IgD-negative memory B cell (primary cell): ENCODE measurements around the gene ADAMTS19. TPM values are rescaled to one million over a fixed set of nuclear protein-coding genes. Genes with fewer than 3 reads are reported as not detected.
"Not testable (repeated sequence)": the region's sequence is repeated elsewhere in the genome, so short reads cannot be mapped to it uniquely, and the experiment has no call there.

Source experiments
- H3K27ac Mint-ChIP-seq, 3 donors: one replicate each; pipeline ENCODE4 v1.8.0; 2020 to 2022; ENCODE audit warnings: mild to moderate bottlenecking in 3 of 3, mixed read lengths in 3 of 3, moderate library complexity in 1 of 3
- H3K27me3 Mint-ChIP-seq: one replicate; pipeline ENCODE4 v1.8.0; 2021; ENCODE audit warnings: mixed read lengths
- H3K36me3 Mint-ChIP-seq: one replicate; pipeline ENCODE4 v1.8.0; 2020; ENCODE audit warnings: mild to moderate bottlenecking, mixed read lengths
- H3K4me1 Mint-ChIP-seq, 3 donors: one replicate each; pipeline ENCODE4 v1.8.0; 2020 to 2022; ENCODE audit warnings: mixed read lengths in 3 of 3, mild to moderate bottlenecking in 1 of 3
- H3K4me3 Mint-ChIP-seq, 4 donors: one replicate each; pipeline ENCODE4 v1.8.0; 2020 to 2022; ENCODE audit warnings: mild to moderate bottlenecking in 4 of 4, mixed read lengths in 4 of 4, moderate library complexity in 3 of 4
- H3K9me3 Mint-ChIP-seq, 3 donors: one replicate each; pipeline ENCODE4 v1.8.0; 2020 to 2021; ENCODE audit warnings: mixed read lengths in 3 of 3, mild to moderate bottlenecking in 1 of 3
- polyA plus RNA-seq: library from polyadenylated mRNA; unstranded; fragments of 300-500 nt; fragmentation: Illumina TruSeq; gene quantifications from one replicate; pipeline ENCODE4 v1.2.3, GENCODE V29; 2021

Gene ADAMTS19
- polyA plus RNA-seq, 1 donor from 2014 or later = not detected

GRCh38 chr5:129500101-129500500 is 40.0 kb downstream of the ADAMTS19 start:
- Mint-ChIP-seq H3K9me3 (peaks cover 0 to 2% (median 0%) of the 10 kb centered on the region in 3 donors), H3K4me1 (no peaks in the 10 kb centered on the region), H3K27me3 (no peaks in the 10 kb centered on the region), H3K27ac (no peak overlapping the region), H3K4me3 (no peak overlapping the region), H3K36me3 (no peaks in the 10 kb centered on the region)

GRCh38 chr5:129506086-129506485 is 46.0 kb downstream of the ADAMTS19 start:
- Mint-ChIP-seq H3K4me3 (no peak overlapping the region), H3K4me1 (no peaks in the 10 kb centered on the region), H3K27me3 (no peaks in the 10 kb centered on the region), H3K36me3 (no peaks in the 10 kb centered on the region), H3K9me3 (no peaks in the 10 kb centered on the region), H3K27ac (no peak overlapping the region)

- H3K9me3 Mint-ChIP-seq = no peaks in the 10 kb centered on the region
- no peak overlapping the region for H3K4me3 Mint-ChIP-seq
- H3K27ac Mint-ChIP-seq = no peak overlapping the region
- H3K36me3 Mint-ChIP-seq = no peaks in the 10 kb centered on the region
- no peaks in the 10 kb centered on the region for H3K27me3 Mint-ChIP-seq
- H3K4me1 Mint-ChIP-seq = no peaks in the 10 kb centered on the region
Measured at GRCh38 chr5:129506950-129507349, 46.9 kb downstream of the ADAMTS19 start.

GRCh38 chr5:129507527-129507926 is 47.4 kb downstream of the ADAMTS19 start:
- no peaks in the 10 kb centered on the region for H3K36me3 Mint-ChIP-seq
- no peaks in the 10 kb centered on the region for H3K27me3 Mint-ChIP-seq
- H3K4me1 Mint-ChIP-seq = no peaks in the 10 kb centered on the region
- H3K9me3 Mint-ChIP-seq = no peaks in the 10 kb centered on the region
- H3K27ac Mint-ChIP-seq = no peak overlapping the region
- no peak overlapping the region for H3K4me3 Mint-ChIP-seq

GRCh38 chr5:129508606-129509005 is 48.5 kb downstream of the ADAMTS19 start:
- no peaks in the 10 kb centered on the region for H3K4me1 Mint-ChIP-seq
- no peaks in the 10 kb centered on the region for H3K9me3 Mint-ChIP-seq
- no peak overlapping the region for H3K27ac Mint-ChIP-seq
- no peaks in the 10 kb centered on the region for H3K36me3 Mint-ChIP-seq
- no peaks in the 10 kb centered on the region for H3K27me3 Mint-ChIP-seq
- H3K4me3 Mint-ChIP-seq = no peak overlapping the region

- Mint-ChIP-seq H3K36me3 (no peaks in the 10 kb centered on the region), H3K27me3 (no peaks in the 10 kb centered on the region), H3K9me3 (no peaks in the 10 kb centered on the region), H3K27ac (no peak overlapping the region), H3K4me3 (no peak overlapping the region), H3K4me1 (no peaks in the 10 kb centered on the region)
Measured at GRCh38 chr5:129509363-129509975, 49.4 kb downstream of the ADAMTS19 start.

- Mint-ChIP-seq H3K9me3 (no peaks in the 10 kb centered on the region), H3K4me1 (no peaks in the 10 kb centered on the region), H3K27me3 (no peaks in the 10 kb centered on the region), H3K27ac (no peak overlapping the region), H3K4me3 (no peak overlapping the region), H3K36me3 (no peaks in the 10 kb centered on the region)
Measured at GRCh38 chr5:129511291-129511690, 51.2 kb downstream of the ADAMTS19 start.

GRCh38 chr5:129541051-129541450 is 81.0 kb downstream of the ADAMTS19 start:
- no peaks in the 10 kb centered on the region for H3K4me1 Mint-ChIP-seq
- no peaks in the 10 kb centered on the region for H3K36me3 Mint-ChIP-seq
- no peak overlapping the region for H3K27ac Mint-ChIP-seq
- H3K9me3 Mint-ChIP-seq = peaks cover 0 to under 1% (median 0%) of the 10 kb centered on the region in 3 donors
- no peaks in the 10 kb centered on the region for H3K27me3 Mint-ChIP-seq
- H3K4me3 Mint-ChIP-seq = no peak overlapping the region

- Mint-ChIP-seq H3K27ac (no peak overlapping the region), H3K4me1 (no peaks in the 10 kb centered on the region), H3K27me3 (no peaks in the 10 kb centered on the region), H3K4me3 (no peak overlapping the region), H3K36me3 (no peaks in the 10 kb centered on the region), H3K9me3 (peaks cover 0 to 4% (median 0%) of the 10 kb centered on the region in 3 donors)
Measured at GRCh38 chr5:129541648-129542251, 81.7 kb downstream of the ADAMTS19 start.

- Mint-ChIP-seq H3K27me3 (no peaks in the 10 kb centered on the region), H3K27ac (no peak overlapping the region)
Measured at GRCh38 chr5:129547137-129547536, 87.0 kb downstream of the ADAMTS19 start.

GRCh38 chr5:129554134-129554904 is 94.2 kb downstream of the ADAMTS19 start:
- Mint-ChIP-seq H3K4me1 (no peaks in the 10 kb centered on the region), H3K27me3 (no peaks in the 10 kb centered on the region), H3K36me3 (no peaks in the 10 kb centered on the region), H3K4me3 (no peak overlapping the region), H3K9me3 (no peaks in the 10 kb centered on the region), H3K27ac (no peak overlapping the region)

More at GRCh38 chr5:129547137-129547536, 87.0 kb downstream of the ADAMTS19 start:
- Mint-ChIP-seq H3K4me1 (no peaks in the 10 kb centered on the region), H3K36me3 (no peaks in the 10 kb centered on the region), H3K9me3 (peaks cover 3 to 8% (median 6%) of the 10 kb centered on the region in 3 donors), H3K4me3 (no peak overlapping the region)

GRCh38 chr5:129563585-129563984 is 103.5 kb downstream of the ADAMTS19 start:
- H3K36me3 Mint-ChIP-seq = no peaks in the 10 kb centered on the region
- H3K9me3 Mint-ChIP-seq = no peaks in the 10 kb centered on the region
- H3K4me1 Mint-ChIP-seq = no peaks in the 10 kb centered on the region
- no peak overlapping the region for H3K27ac Mint-ChIP-seq
- H3K4me3 Mint-ChIP-seq = no peak overlapping the region
- H3K27me3 Mint-ChIP-seq = no peaks in the 10 kb centered on the region

GRCh38 chr5:129569295-129569694 is 109.2 kb downstream of the ADAMTS19 start:
- no peaks in the 10 kb centered on the region for H3K27me3 Mint-ChIP-seq
- no peaks in the 10 kb centered on the region for H3K4me1 Mint-ChIP-seq
- H3K9me3 Mint-ChIP-seq = no peaks in the 10 kb centered on the region
- H3K4me3 Mint-ChIP-seq = no peak overlapping the region
- H3K36me3 Mint-ChIP-seq = no peaks in the 10 kb centered on the region
- H3K27ac Mint-ChIP-seq = no peak overlapping the region

GRCh38 chr5:129572060-129572459 is 112.0 kb downstream of the ADAMTS19 start:
- Mint-ChIP-seq H3K27ac (no peak overlapping the region), H3K4me1 (no peaks in the 10 kb centered on the region), H3K36me3 (no peaks in the 10 kb centered on the region), H3K27me3 (no peaks in the 10 kb centered on the region), H3K9me3 (no peaks in the 10 kb centered on the region), H3K4me3 (no peak overlapping the region)

- H3K4me1 Mint-ChIP-seq, H3K4me3 Mint-ChIP-seq, H3K27me3 Mint-ChIP-seq, H3K9me3 Mint-ChIP-seq, H3K27ac Mint-ChIP-seq, H3K36me3 Mint-ChIP-seq: not testable (repeated sequence)
Measured at GRCh38 chr5:129584496-129584895, 124.4 kb downstream of the ADAMTS19 start.
